ENCODE measurements around the gene ZNF212.
"Not testable (repeated sequence)": the region's sequence is repeated elsewhere in the genome, so short reads cannot be mapped to it uniquely, and the experiment has no call there.

ZNF212 gene

DNA sequence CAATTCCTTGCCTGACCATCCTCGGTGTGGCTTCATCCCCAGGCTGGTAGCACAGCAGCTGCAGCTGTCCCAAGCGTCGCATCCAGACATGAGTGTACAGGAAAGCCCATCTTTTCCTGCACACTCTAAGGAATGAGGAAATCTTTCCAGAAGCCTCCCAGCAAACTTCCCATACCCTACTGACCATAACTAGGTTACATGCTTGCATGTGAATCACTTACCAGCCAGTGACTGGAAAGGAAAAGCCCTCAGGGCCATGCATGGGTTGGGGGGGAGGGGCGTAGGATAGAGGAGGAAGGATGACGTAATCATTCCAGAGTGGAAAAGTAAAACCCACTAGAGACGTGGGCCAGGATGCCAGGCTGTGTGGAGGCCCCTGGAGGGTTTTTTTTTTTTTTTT lies 18.9 kb upstream of the ZNF212 start:
- peak; percentile 58 for DNase-seq

DNA sequence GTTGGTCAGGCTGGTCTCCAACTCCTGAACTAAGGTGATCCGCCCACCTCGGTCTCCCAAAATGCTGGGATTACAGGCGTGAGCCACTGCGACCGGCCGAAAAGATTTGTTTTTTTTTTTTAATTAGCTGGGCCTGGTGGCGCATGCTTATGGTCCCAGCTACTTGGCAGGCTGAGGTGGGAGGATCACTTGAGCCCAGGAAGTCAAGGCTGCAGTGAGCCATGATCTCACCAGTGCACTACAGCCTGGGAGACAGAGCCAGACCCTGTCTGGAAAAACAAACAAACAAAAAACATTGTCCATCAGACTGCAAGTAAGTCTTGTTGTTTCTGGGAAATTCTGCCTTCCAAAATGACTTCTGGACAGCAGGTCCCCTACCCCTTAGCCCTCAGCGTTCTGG lies 16.3 kb upstream of the ZNF212 start:
- no peak for DNase-seq

DNA sequence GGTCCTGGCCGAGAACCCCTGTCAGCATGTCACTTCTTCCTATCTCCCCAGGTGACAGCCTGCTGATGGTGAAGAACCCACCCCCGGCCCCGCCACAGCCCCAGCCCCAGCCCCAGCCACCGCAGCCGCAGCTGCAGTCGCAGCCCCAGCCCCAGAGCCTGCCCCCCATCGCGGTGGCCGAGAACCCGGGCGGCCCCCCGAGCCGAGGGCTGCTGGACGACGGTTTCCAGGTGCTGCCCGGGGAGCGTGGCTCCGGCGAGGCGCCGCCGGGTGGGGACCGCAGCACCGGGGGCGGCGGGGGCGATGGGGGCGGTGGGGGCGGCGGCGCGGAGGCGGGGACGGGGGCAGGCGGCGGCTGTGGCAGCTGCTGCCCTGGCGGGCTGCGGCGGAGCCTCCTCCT lies 15.7 kb upstream of the ZNF212 start:
- DNase-seq = no peak

DNA sequence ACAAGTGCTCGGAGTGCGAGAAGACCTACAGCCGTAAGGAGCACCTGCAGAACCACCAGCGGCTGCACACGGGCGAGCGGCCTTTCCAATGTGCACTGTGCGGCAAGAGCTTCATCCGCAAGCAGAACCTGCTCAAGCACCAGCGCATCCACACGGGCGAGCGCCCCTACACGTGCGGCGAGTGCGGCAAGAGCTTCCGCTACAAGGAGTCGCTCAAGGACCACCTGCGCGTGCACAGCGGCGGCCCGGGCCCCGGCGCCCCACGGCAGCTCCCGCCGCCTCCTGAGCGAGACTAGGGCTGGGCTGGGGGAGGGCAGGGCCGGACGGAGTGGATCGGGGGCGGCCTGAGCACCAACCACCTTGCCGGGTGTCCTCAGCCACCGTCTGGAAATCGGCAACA lies 15.1 kb upstream of the ZNF212 start:
- DNase-seq = no peak

DNA sequence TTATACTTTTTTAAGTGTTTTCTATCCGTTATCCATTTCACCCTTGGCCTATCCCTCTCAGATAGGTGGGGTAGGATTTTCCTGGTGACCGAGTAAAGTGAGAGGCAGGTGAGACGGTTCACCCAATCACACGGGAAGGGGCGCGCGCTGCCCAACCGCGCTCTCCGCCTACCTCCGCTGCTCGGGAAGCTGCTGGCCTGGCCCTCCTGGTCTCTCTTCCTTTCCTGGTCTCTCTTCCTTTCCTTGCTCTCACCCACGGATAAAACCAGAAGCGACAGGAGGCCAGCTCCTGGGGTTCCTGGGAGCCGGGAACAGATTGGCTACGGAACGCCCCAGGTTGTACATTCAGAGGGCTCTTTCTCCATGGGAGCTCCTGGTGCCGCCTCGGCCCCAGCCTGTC lies 14.3 kb upstream of the ZNF212 start:
- no peak for DNase-seq

DNA sequence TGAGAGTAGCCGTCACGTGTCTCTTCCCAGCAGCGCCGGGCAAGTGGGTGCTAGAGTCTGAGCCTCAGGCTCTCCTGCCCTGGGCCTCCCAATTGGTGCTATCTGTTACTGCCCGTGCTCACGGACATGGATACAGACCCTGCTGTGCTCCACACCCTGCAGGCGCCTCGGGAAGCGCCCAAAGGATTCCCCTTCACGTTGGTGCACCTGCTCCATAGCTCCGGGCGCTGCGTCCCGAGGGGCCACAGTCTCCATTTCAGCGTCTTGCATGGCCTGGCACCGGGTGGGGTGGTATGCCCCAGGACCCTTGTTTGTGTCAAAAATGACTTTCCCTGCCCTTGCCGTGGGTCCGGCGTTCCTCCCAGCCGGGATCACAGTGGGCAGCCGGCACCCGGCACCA lies 13.8 kb upstream of the ZNF212 start:
- no peak for DNase-seq

DNA sequence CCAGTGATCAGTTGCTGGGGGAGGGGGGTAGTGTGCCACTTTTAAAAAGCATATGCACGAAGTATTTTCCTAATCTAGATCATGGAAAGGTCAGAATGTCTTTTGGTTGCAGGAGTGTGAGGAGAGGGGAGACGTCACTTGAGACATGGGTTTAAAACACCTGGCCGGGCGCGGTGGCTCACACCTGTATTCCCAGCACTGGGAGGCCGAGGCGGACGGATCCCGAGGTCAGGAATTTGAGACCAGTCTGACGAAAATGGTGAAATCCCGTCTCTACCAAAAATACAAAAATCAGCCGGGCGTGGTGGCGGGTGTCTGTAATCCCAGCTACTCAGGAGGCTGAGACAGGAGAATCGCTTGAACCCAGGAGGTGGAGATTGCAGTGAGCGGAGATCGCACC lies 13.1 kb upstream of the ZNF212 start:
- DNase-seq = not testable (repeated sequence)

DNA sequence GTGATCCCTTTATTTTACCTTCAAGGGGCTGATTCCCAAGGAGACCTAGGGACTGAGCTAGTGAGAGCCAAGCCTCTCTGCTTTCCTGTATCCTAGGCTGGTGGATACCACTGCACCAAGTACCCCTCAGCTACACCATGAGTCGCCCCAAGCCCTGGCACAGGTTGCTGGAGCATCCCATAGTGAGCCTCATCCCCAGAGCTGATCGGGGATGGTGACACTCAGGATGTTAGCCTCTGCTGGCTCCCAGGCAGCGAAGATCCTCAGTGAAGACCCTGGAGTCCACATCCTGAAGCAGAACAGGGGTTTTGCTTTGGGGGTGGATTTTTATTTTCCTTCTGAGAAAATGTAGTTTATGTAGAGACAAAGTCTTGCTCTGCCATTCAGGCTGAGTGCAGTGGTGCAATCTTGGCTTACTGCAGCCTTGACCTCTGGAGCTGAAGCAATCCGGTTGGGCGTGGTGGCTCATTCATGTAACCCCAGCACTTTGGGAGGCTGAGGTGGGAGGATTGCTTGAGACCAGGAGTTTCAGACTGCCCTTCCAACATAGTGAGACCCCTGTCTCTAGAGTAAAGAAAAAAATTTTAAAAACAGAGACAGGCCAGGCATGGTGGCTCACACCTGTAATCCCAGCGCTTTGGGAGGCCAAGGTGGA lies 12.5 kb upstream of the ZNF212 start:
- no peak for DNase-seq

DNA sequence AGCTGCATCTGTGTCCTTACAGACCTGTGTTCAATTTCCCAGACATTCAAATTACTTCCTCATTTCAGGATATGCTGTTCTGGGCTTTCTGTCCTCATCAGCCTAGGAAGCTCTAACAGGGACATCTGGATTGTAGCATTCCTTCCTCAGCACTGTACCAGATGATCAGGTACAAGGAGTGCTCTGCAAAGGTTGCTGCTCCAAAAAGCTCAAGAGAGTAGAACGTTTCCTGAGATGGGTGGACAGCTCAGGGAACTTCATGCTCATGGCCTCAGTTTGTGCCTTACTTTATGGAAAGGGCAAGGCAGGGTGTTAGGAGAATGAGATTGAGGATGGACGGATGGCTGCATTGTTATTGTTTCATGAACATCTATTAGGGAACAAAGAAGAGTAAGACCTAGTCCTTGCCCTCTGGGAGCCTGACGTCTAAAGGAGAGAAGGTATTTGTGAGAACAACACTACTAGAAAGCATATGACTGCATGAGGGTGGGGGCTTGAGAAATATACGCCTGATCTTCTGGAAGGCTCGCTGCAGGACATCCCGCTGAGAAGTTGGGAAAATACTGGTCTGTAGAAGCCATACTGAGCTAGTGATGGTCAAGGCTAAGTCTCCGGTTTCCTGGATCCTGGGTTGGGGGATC lies 10.5 kb upstream of the ZNF212 start:
- no peak for DNase-seq

DNA sequence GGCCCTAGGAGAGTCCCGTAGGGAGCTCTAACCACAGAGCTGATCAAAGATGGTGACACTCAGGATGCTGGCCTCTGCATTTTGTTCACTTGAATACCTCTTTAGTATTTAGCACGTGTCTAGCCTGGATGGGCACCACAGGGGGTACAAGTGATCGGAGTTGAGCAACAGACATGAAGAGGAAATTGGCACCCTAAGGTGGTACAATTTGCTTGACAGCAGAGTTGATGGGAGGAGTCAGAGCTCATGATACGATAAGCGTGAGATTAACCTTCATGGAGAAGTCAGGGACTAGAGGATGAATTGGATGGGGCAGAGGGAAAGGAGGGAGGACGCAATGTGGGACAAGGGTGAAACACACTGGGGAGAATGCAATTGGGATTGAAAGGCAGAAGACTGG lies 9.9 kb upstream of the ZNF212 start:
- no peak for DNase-seq

DNA sequence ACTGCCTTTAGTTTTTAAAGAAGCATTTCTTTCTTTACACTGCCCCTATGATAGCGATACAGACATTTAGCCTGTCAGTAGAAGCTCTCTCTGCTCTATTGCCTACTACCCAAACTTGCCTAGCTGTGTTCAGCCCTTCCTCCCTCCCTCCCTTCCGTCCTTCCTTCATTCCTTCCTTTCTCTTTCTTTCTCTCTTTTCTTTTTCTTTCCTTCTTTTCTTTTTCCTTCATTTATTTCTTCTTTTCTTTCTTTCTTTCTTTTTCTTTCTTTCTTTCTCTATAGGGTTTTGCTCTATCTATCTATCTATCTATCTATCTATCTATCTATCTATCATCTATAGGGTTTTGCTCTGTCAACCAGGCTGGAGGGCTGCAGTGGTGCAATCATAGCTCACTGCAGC lies 7.1 kb upstream of the ZNF212 start:
- DNase-seq = no peak

DNA sequence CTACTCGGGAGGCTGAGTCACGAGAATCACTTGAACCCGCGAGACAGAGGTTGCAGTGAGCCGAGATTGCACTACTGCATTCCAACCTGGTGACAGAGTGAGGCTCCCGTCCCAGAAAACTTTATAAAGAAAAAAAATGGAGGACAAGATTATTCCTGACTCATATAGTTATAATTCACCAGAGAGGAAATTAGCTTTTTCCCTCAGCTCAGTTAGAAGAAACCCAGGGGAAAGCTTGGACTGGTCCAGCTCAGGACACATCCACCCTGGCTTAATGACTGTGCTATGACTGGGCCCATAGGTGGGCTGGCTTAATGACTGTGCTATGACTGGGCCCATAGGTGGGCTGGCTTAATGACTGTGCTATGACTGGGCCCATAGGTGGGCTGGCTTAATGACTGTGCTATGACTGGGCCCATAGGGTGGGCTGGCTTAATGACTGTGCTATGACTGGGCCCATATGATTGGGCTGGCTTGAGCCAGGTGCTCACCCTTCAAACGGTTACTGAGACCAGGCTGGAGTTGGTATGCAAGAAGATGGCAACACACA lies 5.7 kb upstream of the ZNF212 start:
- DNase-seq = peak; percentile 74

DNA sequence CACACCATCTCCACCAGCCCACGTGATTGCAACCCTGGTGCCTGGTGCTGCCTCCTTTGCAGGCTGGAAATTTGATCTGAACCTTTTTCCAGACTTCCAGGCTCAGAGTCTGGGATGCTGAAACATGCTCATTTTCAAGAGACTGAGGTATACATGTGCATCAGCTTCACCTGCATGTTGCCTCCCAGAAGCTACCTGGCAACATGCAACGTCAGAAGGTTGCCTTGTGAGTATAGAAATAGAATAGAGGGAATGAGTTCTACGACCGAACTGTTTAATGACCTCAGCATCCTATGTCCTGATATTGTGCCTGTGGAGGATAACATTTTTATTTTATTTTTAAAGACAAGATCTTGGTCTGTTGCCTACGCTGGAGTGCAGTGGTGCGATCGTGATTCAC lies 1.9 kb upstream of the ZNF212 start:
- DNase-seq = no peak

DNA sequence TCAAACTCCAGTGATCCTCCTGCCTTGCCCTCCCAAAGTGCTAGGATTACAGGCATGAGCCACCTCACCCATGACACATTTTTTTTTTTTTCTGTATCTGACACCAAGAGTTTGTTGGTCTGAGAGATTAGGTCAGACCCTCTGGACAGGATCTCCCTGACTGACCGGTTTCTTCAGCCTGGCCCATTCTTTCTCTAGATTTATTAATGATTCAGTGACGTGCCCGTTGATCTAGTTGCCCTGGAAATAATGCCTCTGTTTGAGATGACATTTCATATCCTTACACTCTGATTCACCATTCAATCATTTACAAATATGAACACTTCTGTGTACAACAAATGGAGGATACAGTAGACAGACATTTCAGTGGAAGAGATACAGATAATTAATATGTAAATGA lies 1.4 kb upstream of the ZNF212 start:
- no peak for DNase-seq

DNA sequence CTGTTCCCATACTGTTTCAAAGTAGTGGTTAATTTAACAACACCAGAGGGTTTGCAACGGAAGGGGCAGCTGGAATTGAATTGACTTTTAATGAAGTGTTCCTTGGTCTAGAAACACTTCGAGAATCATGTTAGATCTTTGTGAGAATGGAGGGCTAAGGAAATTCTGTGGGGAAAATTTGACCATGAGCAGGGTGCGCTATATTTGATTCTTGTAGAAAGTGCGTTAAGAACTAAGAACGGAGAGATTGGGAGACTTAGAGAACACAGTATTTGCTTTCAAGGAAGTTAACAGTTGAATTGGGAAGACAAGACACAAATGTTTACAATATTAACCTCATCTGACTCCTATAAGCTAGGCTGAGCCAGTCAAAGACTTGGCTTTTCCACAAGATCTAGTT lies 1.2 kb downstream of the ZNF212 start:
- DNase-seq = no peak

DNA sequence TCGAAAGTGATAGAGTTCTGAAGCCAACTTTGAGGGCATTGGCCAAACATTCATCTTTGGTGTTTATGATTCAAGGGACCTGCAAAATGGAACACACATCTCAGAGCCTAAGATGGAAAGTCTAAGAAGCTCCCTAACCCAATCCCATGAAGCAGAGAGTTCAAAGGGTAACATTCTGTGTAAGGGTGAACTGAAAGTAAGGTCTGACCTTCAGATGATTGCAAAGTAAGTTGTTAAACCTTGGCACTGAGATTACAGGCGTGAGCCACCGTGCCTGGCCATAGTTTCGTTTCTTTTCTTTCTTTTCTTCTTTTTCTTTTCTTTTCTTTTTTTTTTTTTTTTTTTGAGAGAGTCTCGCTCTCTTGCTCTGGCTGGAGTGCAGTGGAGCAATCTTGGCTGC lies 2.2 kb downstream of the ZNF212 start:
- DNase-seq = no peak

DNA sequence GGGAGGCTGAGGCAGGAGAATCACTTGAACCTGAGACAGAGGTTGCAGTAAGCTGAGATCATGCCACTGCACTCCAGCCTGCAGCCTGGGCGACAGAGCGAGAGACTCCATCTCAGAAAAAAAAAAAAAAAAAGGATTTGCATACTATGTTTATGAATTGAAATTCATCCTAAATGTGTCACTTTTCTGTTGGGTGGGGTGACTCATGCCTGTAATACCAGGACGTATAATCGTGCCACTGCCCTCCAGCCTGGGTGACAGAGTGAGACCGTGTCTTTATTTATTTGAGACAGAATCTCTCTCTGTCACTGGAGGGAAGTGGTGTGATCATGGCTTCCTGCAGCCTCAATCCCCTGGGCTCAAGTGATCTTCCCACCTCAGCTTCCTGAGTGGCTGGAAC lies 5.8 kb downstream of the ZNF212 start:
- DNase-seq = no peak

DNA sequence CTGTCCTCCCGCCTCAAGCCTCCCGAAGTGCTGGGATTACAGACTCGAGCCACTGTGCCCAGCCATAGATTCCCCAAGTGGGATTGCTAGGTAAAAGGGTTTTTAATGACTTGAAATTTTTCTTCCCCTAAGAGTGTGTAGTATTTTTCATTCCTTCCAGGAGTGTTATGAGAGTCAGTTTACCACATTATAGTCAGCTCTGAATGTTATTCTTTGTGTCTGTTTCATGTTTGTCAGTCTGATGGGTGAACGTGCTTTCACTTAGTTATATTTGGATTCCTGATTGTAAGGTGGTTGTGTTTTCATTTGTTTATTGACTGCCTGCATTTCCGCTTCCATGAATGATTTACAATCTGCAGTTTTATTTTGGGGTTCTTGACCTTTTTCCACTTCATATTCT lies 6.3 kb downstream of the ZNF212 start:
- DNase-seq = no peak

DNA sequence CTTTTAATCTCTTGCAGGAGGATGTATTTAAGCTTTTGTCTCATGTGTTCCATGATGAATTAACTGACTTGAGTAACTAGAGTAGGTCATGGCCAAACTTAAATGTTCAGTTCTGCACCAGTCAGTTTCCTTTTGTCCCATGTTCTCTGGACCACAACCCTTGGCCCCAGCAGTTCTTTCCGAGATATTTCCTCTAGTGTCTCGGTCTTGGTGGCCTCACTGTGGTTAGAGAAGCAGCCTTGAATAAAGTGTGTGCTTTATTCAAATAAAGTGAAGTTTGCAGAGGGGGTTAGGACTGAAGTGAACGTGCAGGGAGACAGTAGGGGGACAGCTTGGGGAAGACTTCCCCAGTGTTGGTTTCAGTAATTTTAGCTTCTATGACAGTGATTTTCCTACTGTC lies 9.3 kb downstream of the ZNF212 start:
- no peak for DNase-seq

DNA sequence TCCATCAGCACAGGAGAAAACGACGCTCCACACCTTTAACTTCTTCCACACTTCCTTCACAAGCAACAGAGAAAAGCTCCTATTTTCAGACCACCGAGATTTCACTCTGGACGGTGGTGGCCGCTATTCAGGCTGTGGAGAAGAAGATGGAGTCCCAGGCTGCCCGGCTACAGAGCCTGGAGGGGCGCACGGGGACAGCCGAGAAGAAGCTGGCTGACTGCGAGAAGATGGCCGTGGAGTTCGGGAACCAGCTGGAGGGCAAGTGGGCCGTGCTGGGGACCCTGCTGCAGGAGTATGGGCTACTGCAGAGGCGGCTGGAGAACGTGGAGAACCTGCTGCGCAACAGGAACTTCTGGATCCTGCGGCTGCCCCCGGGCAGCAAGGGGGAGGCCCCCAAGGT lies 10.7 kb downstream of the ZNF212 start:
- not testable (repeated sequence) for DNase-seq

DNA sequence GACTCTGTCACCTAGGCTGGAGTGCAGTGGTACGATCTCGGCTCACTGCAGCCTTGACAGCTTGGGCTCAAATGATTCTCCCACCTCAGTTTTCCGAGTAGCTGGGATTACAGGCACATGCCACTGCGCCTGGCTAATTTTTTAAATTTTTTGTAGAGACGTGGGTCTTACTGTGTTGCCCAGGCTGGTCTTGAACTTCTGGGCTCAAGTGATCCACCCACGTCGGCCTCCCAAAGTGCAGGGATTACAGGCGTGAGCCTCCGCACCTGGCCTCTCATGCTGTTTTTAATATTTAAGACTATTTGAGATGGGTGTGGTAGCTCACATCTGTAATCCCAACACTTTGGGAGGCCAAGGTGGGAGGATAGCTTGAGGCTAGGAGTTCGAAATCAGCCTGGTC lies 12.1 kb downstream of the ZNF212 start:
- not testable (repeated sequence) for DNase-seq

DNA sequence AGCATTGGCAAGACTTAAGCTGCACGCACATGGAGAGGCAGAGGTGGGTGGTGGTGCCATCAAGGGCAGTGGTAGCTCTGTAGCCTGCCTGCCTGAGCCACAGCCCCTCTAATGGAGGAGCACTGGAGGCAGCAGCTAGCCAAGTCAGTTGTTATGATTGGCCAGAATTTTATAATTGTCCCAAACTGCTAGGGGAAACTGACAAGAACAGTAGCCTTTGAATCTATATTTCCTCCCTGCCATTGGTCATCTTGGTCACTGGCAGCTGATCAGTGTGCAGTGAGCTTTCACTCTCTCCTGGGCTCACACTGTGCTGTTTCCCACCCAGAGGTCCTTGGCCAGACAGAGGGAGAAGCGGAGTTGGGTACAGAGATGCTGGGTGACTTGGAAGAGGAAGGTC lies 12.9 kb downstream of the ZNF212 start:
- no peak for DNase-seq

DNA sequence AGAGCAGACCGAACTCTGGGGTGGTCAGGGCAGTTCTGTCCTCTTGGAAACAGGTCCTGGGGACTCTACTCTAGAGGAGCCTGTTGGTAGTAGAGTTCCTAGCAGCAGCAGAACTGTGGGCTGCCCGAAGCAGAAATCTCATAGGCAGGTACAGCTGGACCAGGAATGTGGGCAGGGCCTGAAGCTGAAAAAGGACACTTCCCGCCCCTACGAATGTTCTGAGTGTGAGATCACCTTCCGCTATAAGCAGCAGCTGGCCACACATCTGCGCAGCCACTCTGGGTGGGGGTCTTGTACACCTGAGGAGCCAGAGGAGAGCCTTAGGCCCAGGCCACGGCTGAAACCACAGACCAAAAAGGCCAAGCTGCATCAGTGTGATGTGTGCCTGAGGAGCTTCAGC lies 14.2 kb downstream of the ZNF212 start:
- no peak for DNase-seq

DNA sequence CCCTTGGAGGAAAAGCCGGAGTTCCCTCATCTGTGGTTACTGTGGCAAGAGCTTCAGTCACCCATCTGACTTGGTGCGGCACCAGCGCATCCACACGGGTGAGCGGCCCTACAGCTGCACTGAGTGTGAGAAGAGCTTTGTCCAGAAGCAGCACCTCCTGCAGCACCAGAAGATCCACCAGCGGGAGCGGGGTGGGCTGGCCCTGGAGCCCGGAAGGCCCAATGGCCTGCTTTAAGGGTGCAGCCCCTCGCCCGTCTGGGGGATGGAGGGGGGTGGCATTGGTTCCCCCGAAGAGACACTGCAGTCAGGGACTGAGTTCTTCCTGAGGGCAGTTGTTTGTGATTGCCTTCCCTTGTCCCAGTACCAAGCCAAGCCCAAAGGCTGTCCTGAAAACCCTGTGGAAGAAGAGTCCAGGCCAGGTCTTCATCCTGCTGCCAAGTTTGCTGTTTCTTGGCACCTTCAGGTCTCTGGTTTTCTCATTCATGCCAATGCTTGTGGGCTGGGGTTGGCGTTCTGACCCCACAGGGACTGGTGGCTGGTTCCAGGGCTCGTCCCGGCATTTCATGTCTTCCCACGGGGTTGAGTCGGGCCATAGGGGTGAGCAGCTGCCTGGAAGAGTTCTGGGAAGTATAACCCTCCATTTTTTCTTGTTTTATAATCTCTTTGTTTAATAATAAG lies 14.9 kb downstream of the ZNF212 start:
- DNase-seq = no peak
